Measurements from ENCODE around the gene DIAPH2.
"Not testable (repeated sequence)": the region's sequence is repeated elsewhere in the genome, so short reads cannot be mapped to it uniquely, and the experiment has no call there.

DIAPH2 gene

GRCh38 chrX:97401586-97402136, 717.0 kb downstream of the DIAPH2 start:
- no peak for DNase-seq

- no peak for DNase-seq
Measured at GRCh38 chrX:97402333-97402732, 717.7 kb downstream of the DIAPH2 start.

GRCh38 chrX:97402903-97403302, 718.3 kb downstream of the DIAPH2 start:
- no peak for DNase-seq

GRCh38 chrX:97405031-97405660, 720.5 kb downstream of the DIAPH2 start:
- DNase-seq, result no peak

GRCh38 chrX:97409632-97410415, 725.2 kb downstream of the DIAPH2 start:
- DNase-seq, result not testable (repeated sequence)

GRCh38 chrX:97416461-97416860, 731.8 kb downstream of the DIAPH2 start:
- DNase-seq, result no peak

- DNase-seq, result no peak
Measured at GRCh38 chrX:97429101-97429500, 744.5 kb downstream of the DIAPH2 start.

GRCh38 chrX:97431281-97431680, 746.6 kb downstream of the DIAPH2 start:
- DNase-seq, result no peak

GRCh38 chrX:97446298-97446882, 761.7 kb downstream of the DIAPH2 start:
- DNase-seq, result no peak

- no peak for DNase-seq
Measured at GRCh38 chrX:97447306-97447705, 762.7 kb downstream of the DIAPH2 start.

- DNase-seq, result no peak
Measured at GRCh38 chrX:97452283-97452682, 767.6 kb downstream of the DIAPH2 start.

GRCh38 chrX:97461763-97462162, 777.1 kb downstream of the DIAPH2 start:
- DNase-seq, result no peak

GRCh38 chrX:97471071-97471470, 786.4 kb downstream of the DIAPH2 start:
- DNase-seq, result no peak

- no peak for DNase-seq
Measured at GRCh38 chrX:97474933-97475332, 790.3 kb downstream of the DIAPH2 start.

GRCh38 chrX:97479106-97479890, 794.7 kb downstream of the DIAPH2 start:
- no peak for DNase-seq

GRCh38 chrX:97481228-97481627, 796.6 kb downstream of the DIAPH2 start:
- DNase-seq, result no peak

- DNase-seq, result no peak
Measured at GRCh38 chrX:97482666-97483300, 798.1 kb downstream of the DIAPH2 start.

- no peak for DNase-seq
Measured at GRCh38 chrX:97490656-97491055, 806.0 kb downstream of the DIAPH2 start.

- no peak for DNase-seq
Measured at GRCh38 chrX:97494756-97495372, 810.2 kb downstream of the DIAPH2 start.

- DNase-seq, result no peak
Measured at GRCh38 chrX:97498093-97498492, 813.5 kb downstream of the DIAPH2 start.

- DNase-seq, result no peak
Measured at GRCh38 chrX:97504431-97504830, 819.8 kb downstream of the DIAPH2 start.

- DNase-seq, result no peak
Measured at GRCh38 chrX:97517763-97518162, 833.1 kb downstream of the DIAPH2 start.

Measured in SW 1271 (cell line).